Neutrophil (primary cell): ENCODE data around the gene MYLIP.
A peak's percentile ranks its signal among the peaks of the same experiment; 100 is the strongest.

ENCODE experiments used
- H3K27ac ChIP-seq: fragments of 200-600 bp; sonication (generic); 2 replicates; pipeline ENCODE4 v1.5.1; 2016; ENCODE audit warnings: mild to moderate bottlenecking, moderate library complexity
- H3K27me3 ChIP-seq: fragments of 200-600 bp; sonication (generic); 2 replicates; pipeline ENCODE4 v1.6.0; 2016; ENCODE audit warnings: mild to moderate bottlenecking
- H3K36me3 ChIP-seq: fragments of 200-600 bp; sonication (generic); 2 replicates; pipeline ENCODE4 v1.5.1; 2017
- H3K4me1 ChIP-seq, 2 experiments: fragments of 200-600 bp in 1 of 2; sonication (generic) in 1 of 2; 1 replicate in 1 of 2; 2 replicates in 1 of 2; pipeline versions ENCODE4 v1.5.1 to v1.6.1; 2013 to 2016; ENCODE audit warnings: low read depth in 1 of 2, low read length in 1 of 2, mild to moderate bottlenecking in 1 of 2, moderate library complexity in 1 of 2; ENCODE audit not compliant: control insufficient read depth in 1 of 2, insufficient read depth in 1 of 2
- H3K4me3 ChIP-seq, 2 experiments: fragments of 200-600 bp in 1 of 2; sonication (generic) in 1 of 2; 1 replicate in 1 of 2; 2 replicates in 1 of 2; pipeline ENCODE4 v1.5.1; 2013 to 2016; ENCODE audit warnings: low read depth in 1 of 2, low read length in 1 of 2, mild to moderate bottlenecking in 1 of 2, moderate library complexity in 1 of 2
- H3K9me3 ChIP-seq: fragments of 200-600 bp; sonication (generic); 2 replicates; pipeline ENCODE4 v1.5.1; 2016
- TF ChIP-seq, protein P1 (sequence below): fragments of 200-600 bp; sonication (generic); IDR thresholded peaks from 2 replicates; pipeline ENCODE4 v1.5.1; 2016; ENCODE audit warnings: antibody characterized with exemption

The MYLIP gene

DNA sequence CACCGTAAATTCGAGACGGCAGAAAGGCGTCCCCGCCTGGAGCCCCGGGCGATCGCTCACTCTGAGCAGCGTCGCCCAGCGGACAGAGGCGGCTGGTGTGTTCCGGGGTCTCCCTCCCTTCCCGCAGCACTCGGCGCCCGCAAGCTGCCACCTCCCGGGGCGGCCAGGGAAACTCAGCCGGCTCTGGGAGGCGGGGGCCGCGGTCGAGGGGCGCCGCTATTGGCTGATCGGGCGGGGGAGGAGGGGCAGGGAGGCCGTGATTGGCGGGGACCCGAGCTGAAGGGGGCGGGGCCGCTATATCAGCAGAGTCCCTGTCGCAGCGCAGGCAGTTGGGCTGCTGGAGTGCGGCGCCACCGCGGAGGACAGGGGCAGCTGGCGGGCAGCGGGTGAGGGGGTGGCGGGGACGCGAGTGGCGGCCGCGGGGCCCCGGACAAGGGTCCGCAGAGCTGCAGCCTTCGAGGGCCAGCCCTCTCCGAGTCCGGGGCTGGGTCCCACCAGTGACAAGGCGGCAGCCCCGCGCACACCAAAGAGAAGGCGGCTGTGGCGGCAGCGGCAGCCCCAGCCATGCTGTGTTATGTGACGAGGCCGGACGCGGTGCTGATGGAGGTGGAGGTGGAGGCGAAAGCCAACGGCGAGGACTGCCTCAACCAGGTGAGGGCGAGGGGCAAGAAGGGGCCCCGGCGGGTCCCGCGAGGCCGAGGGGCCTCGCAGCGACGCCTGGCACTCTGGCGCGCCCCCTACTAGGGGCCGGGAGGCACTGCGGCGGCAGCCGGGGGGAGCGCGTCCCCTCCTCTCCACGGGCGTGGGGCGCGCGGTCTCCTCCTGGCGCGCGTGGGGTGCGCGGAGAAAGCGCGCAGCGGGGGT, at the start of gene MYLIP:
MYLIP (plus strand) TSS at position 328 of the 864 bp plus-strand sequence; CDS start at position 565, 237 bp downstream.
- Histone ChIP-seq H3K4me3 (peak within 1 kb of the TSS; percentile 86 to 87), H3K27ac (peak within 1 kb of the TSS; percentile 92), H3K27me3 (no peaks in the 10 kb centered on the region)

DNA sequence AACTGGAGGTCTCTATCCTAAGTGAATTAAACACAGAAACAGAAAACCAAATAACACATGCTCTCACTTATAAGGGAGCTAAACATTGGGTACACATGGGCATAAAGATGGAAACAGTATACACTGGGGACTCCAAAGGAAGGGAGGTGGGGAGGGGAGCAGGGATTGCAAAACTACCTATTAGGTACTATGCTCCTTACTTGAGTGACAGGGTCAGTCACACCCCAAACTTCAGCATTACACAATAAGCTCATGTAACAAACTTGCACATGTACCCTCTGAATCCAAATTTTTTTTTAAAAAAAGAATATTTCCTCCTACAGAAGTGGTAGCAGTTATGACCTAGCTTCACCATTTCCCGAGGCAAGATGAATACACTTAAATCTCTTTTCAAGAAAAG, 49.5 kb upstream of the MYLIP start:
- Histone ChIP-seq H3K9me3 (no peaks in the 10 kb centered on the region), H3K36me3 (no peaks in the 10 kb centered on the region), H3K4me3 (no peak overlapping the region), H3K27ac (no peak overlapping the region), H3K4me1 (no peaks in the 10 kb centered on the region), H3K27me3 (no peaks in the 10 kb centered on the region)
- TF ChIP-seq, protein P1, sequence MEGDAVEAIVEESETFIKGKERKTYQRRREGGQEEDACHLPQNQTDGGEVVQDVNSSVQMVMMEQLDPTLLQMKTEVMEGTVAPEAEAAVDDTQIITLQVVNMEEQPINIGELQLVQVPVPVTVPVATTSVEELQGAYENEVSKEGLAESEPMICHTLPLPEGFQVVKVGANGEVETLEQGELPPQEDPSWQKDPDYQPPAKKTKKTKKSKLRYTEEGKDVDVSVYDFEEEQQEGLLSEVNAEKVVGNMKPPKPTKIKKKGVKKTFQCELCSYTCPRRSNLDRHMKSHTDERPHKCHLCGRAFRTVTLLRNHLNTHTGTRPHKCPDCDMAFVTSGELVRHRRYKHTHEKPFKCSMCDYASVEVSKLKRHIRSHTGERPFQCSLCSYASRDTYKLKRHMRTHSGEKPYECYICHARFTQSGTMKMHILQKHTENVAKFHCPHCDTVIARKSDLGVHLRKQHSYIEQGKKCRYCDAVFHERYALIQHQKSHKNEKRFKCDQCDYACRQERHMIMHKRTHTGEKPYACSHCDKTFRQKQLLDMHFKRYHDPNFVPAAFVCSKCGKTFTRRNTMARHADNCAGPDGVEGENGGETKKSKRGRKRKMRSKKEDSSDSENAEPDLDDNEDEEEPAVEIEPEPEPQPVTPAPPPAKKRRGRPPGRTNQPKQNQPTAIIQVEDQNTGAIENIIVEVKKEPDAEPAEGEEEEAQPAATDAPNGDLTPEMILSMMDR = no peak

More for the DNA sequence above, at the start of gene MYLIP:
- Histone ChIP-seq H3K36me3 (peaks cover 19% of the 10 kb centered on the region), H3K9me3 (no peaks in the 10 kb centered on the region), H3K4me1 (peaks cover 27 to 38% of the 10 kb centered on the region in 2 experiments)
- TF ChIP-seq, protein P1 = peak; percentile 92

DNA sequence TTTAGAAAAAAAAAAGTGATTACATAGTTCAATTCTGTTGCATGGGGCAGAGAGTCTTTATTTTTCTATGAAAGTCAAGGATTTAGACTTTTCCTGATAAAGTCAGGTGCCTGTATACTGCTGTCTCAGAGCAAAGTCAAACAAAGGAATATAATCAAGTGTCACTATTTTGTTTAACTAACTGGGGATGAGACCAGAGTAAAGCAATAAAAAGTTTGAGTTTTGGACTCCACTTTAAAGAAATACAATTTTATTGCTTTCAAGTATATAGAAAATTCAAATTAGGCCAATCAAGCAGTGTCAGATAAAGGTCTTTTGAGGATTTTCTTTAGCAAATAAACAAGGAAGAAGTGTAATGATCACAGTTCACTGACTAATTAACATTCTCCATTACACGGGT, 48.7 kb upstream of the MYLIP start:
- Histone ChIP-seq H3K27me3 (no peaks in the 10 kb centered on the region), H3K36me3 (no peaks in the 10 kb centered on the region), H3K4me1 (no peaks in the 10 kb centered on the region), H3K9me3 (no peaks in the 10 kb centered on the region), H3K27ac (no peak overlapping the region), H3K4me3 (no peak overlapping the region)
- TF ChIP-seq, protein P1 = no peak

GRCh38 chr6:16081326-16081725, 47.6 kb upstream of the MYLIP start:
- no peak overlapping the region for H3K4me3 ChIP-seq
- no peaks in the 10 kb centered on the region for H3K36me3 ChIP-seq
- H3K9me3 ChIP-seq = no peaks in the 10 kb centered on the region
- TF ChIP-seq, protein P1 = no peak
- no peaks in the 10 kb centered on the region for H3K27me3 ChIP-seq
- no peaks in the 10 kb centered on the region for H3K4me1 ChIP-seq
- no peak overlapping the region for H3K27ac ChIP-seq

DNA sequence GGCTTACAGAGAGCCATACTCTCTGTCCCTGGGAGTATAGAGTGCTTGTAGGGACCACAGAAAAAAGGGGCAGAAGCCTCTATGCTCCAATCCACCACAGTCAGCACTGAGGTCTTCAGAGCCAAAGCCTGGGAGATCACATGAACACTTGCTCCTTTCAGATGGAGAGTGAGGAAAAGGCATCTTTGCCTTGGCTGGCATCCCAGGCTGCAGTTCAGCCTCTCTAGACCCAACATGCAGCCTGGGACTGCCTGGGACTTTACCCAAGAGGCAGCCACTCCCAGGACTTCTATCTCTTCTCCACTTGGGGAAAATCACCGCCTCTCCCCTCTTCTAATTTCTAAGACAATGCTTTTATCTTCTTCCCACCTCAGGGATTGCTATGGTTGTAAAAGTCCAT, 46.5 kb upstream of the MYLIP start:
- TF ChIP-seq, protein P1 = no peak
- Histone ChIP-seq H3K36me3 (no peaks in the 10 kb centered on the region), H3K4me3 (no peak overlapping the region), H3K9me3 (no peaks in the 10 kb centered on the region), H3K27me3 (no peaks in the 10 kb centered on the region), H3K27ac (no peak overlapping the region), H3K4me1 (no peaks in the 10 kb centered on the region)
